WTC11 (cell line): ENCODE results near the gene FGF14.

Experiments
- ATF2 ChIP-seq: sonication (generic); formaldehyde crosslinking; IDR thresholded peaks from 2 replicates; pipeline ENCODE4 v1.8.1; 2022; ENCODE audit warnings: low read depth, missing genetic modification reagents, borderline replicate concordance
- ELF4 ChIP-seq: sonication (generic); formaldehyde crosslinking; IDR thresholded peaks from 2 replicates; pipeline ENCODE4 v1.8.1; 2022; ENCODE audit warnings: low read depth, mild to moderate bottlenecking, moderate library complexity, missing genetic modification reagents
- ERG ChIP-seq: fragments of 250-450 bp; sonication (Bioruptor Pico); IDR thresholded peaks from 2 replicates; pipeline ENCODE4 v1.8.0; 2021; ENCODE audit warnings: mild to moderate bottlenecking
- KAT7 ChIP-seq: sonication (generic); formaldehyde crosslinking; IDR thresholded peaks from 2 replicates; pipeline ENCODE4 v1.8.1; 2023; ENCODE audit warnings: missing genetic modification reagents, mild to moderate bottlenecking, borderline replicate concordance
- NR1H2 ChIP-seq: sonication (generic); formaldehyde crosslinking; IDR thresholded peaks from 2 replicates; pipeline ENCODE4 v1.9.0; 2021; ENCODE audit warnings: mild to moderate bottlenecking, moderate library complexity, missing genetic modification reagents
- NR3C1 ChIP-seq: sonication (generic); formaldehyde crosslinking; conservative IDR thresholded peaks from 2 replicates; pipeline ENCODE4 v1.8.1; 2023; ENCODE audit warnings: low read depth, mild to moderate bottlenecking, missing genetic modification reagents
- PRDM15 ChIP-seq: sonication (generic); formaldehyde crosslinking; IDR thresholded peaks from 2 replicates; pipeline ENCODE4 v1.8.0; 2022; ENCODE audit warnings: missing genetic modification reagents
- SOX15 ChIP-seq: fragments of 250-450 bp; sonication (Bioruptor Pico); IDR thresholded peaks from 2 replicates; pipeline ENCODE4 v1.9.0; 2021; ENCODE audit warnings: mild to moderate bottlenecking
- TEAD4 ChIP-seq: sonication (generic); formaldehyde crosslinking; IDR thresholded peaks from 2 replicates; pipeline ENCODE4 v1.8.0; 2022; ENCODE audit warnings: mild to moderate bottlenecking, missing genetic modification reagents
- ZNF121 ChIP-seq: sonication (generic); formaldehyde crosslinking; IDR thresholded peaks from 2 replicates; pipeline ENCODE4 v1.8.0; 2023; ENCODE audit warnings: missing genetic modification reagents
- TF ChIP-seq, protein P1 (sequence below): sonication (generic); formaldehyde crosslinking; IDR thresholded peaks from 2 replicates; pipeline ENCODE4 v1.8.0; 2022; ENCODE audit warnings: mild to moderate bottlenecking, missing genetic modification reagents
- TF ChIP-seq, protein P2 (sequence below): fragments of 200-600 bp; IDR thresholded peaks from 2 replicates; pipeline ENCODE4 v1.8.0; 2022; ENCODE audit warnings: antibody characterized with exemption

DNA sequence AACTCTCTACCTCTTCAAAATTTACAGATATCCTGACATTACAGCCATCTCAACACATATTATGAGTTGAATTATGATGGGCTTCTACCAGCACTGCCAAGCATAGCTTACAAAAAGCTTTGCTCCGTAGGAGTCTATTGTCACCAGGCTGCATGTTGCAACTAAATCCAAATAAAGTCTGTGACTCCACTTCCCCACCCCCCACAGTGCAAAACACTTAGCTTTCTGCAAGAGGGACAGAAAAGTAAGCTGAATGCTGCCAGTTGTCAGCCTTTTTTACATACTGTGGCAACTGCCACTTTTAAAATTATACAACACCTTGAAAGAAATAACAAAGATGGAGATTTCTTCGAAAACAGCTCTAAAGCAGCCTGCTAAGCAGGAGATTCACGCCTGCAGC lies 189.1 kb downstream of the FGF14 start:
- TF ChIP-seq, protein P1, sequence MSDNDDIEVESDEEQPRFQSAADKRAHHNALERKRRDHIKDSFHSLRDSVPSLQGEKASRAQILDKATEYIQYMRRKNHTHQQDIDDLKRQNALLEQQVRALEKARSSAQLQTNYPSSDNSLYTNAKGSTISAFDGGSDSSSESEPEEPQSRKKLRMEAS (CRISPR knock-in tag): no peak
- TF ChIP-seq, protein P2, sequence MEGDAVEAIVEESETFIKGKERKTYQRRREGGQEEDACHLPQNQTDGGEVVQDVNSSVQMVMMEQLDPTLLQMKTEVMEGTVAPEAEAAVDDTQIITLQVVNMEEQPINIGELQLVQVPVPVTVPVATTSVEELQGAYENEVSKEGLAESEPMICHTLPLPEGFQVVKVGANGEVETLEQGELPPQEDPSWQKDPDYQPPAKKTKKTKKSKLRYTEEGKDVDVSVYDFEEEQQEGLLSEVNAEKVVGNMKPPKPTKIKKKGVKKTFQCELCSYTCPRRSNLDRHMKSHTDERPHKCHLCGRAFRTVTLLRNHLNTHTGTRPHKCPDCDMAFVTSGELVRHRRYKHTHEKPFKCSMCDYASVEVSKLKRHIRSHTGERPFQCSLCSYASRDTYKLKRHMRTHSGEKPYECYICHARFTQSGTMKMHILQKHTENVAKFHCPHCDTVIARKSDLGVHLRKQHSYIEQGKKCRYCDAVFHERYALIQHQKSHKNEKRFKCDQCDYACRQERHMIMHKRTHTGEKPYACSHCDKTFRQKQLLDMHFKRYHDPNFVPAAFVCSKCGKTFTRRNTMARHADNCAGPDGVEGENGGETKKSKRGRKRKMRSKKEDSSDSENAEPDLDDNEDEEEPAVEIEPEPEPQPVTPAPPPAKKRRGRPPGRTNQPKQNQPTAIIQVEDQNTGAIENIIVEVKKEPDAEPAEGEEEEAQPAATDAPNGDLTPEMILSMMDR: no peak
- TF ChIP-seq TEAD4 (CRISPR knock-in tag) (no peak), SOX15 (CRISPR knock-in tag) (no peak), NR1H2 (CRISPR knock-in tag) (no peak), NR3C1 (CRISPR knock-in tag) (no peak), ZNF121 (CRISPR knock-in tag) (no peak), PRDM15 (CRISPR knock-in tag) (no peak), ELF4 (CRISPR knock-in tag) (no peak), ERG (no peak), KAT7 (CRISPR knock-in tag) (no peak), ATF2 (CRISPR knock-in tag) (no peak)
